Measurements from ENCODE around the gene ARHGAP1. TPM values are rescaled to one million over a fixed set of nuclear protein-coding genes. Genes with fewer than 3 reads are reported as not detected.

The ARHGAP1 gene
- 100 to 1,000 TPM in 3 of 9 donors, 10 to 100 TPM in 6; 18.7 to 125 (median 93.9) TPM for total RNA-seq
- polyA plus RNA-seq: 10 to 100 TPM; 29.0 to 52.6 (median 32.5) TPM
- long read RNA-seq, donor 1, partial matches to known transcripts: 0 of 3 reads
- long read RNA-seq, donor 1, other reads (novel, unspliced or antisense): 0 of 3 reads
- long read RNA-seq, donor 2, transcript ARHGAP1-201 (13 exons, 3,375 nt): major isoform, 8 of 14 reads
- long read RNA-seq, donor 2, transcript ARHGAP1-207 (4 exons, 901 nt): minor isoform, 6 of 14 reads
- long read RNA-seq, donor 2, partial matches to known transcripts: 0 of 14 reads
- long read RNA-seq, donor 2, other reads (novel, unspliced or antisense): 0 of 14 reads
- long read RNA-seq, donor 3, partial matches to known transcripts: 0 of 3 reads
- long read RNA-seq, donor 3, other reads (novel, unspliced or antisense): 0 of 3 reads
- long read RNA-seq, donor 4, transcript ARHGAP1-201 (13 exons, 3,375 nt): major isoform, 5 of 30 reads
- long read RNA-seq, donor 4, partial matches to known transcripts: 1 of 30 reads
- long read RNA-seq, donor 4, other reads (novel, unspliced or antisense): 24 of 30 reads
- long read RNA-seq, donor 5, transcript ARHGAP1-201 (13 exons, 3,375 nt): major isoform, 95 of 176 reads
- long read RNA-seq, donor 5, partial matches to known transcripts: 48 of 176 reads
- long read RNA-seq, donor 5, other reads (novel, unspliced or antisense): 33 of 176 reads
- long read RNA-seq, donor 6, partial matches to known transcripts: 1 of 15 reads
- long read RNA-seq, donor 6, other reads (novel, unspliced or antisense): 14 of 15 reads
- long read RNA-seq, donor 7, partial matches to known transcripts: 0 of 7 reads
- long read RNA-seq, donor 7, other reads (novel, unspliced or antisense): 0 of 7 reads
- long read RNA-seq, donor 8, transcript ARHGAP1-201 (13 exons, 3,375 nt): major isoform, 15 of 17 reads
- long read RNA-seq, donor 8, partial matches to known transcripts: 0 of 17 reads
- long read RNA-seq, donor 8, other reads (novel, unspliced or antisense): 0 of 17 reads
- long read RNA-seq, donor 9, partial matches to known transcripts: 0 of 5 reads
- long read RNA-seq, donor 9, other reads (novel, unspliced or antisense): 0 of 5 reads
- long read RNA-seq, donor 10, transcript ARHGAP1-201 (13 exons, 3,375 nt): major isoform, 7 of 8 reads
- long read RNA-seq, donor 10, partial matches to known transcripts: 0 of 8 reads
- long read RNA-seq, donor 10, other reads (novel, unspliced or antisense): 0 of 8 reads

- Histone ChIP-seq H3K4me3 (peak within 1 kb of the TSS; percentile 25 to 93 (median 85)), H3K36me3 (replicated peaks in 1 of 2) (peaks cover 0 to 39% of the 10 kb centered on the region in 2 donors), H3K27ac (peak within 1 kb of the TSS; percentile 61 to 91 (median 90)), H3K4me1 (replicated peaks in 1 of 2) (peaks cover 39 to 55% of the 10 kb centered on the region in 2 donors), H3K9me3 (replicated peaks in 1 of 3) (no peaks in the 10 kb centered on the region), H3K27me3 (no peaks in the 10 kb centered on the region)
- intact Hi-C loops (cut with DNase I): no loop called here
- 0 to 1% (median 0%) methylated on average over 13 to 44 of the region's 44 CpGs for WGBS, 4 donors
- DNase-seq: peak; percentile 99 to 100 (median 99)
- TF ChIP-seq CTCF (IDR thresholded peaks at IDR 0.05) (no peak), POLR2A (IDR thresholded peaks at IDR 0.05) (peak in 1 of 2 donors; percentile 89)
Observed at GRCh38 chr11:46700241-46701077, at the start of gene ARHGAP1, which contains the start of gene ZNF408. TSS of gene ARHGAP1 (minus strand) at chr11:46700619. CDS start at chr11:46696107, 4,512 bp downstream. TSS of gene ZNF408 (plus strand) at chr11:46701031. CDS start at chr11:46701048, 17 bp downstream.

- no peaks in the 10 kb centered on the region for H3K4me1 ChIP-seq (replicated peaks in 1 of 2)
- H3K27ac ChIP-seq: no peak overlapping the region
- H3K36me3 ChIP-seq (replicated peaks in 1 of 2): peaks cover 0 to 94% of the 10 kb centered on the region in 2 donors
- H3K27me3 ChIP-seq: no peaks in the 10 kb centered on the region
- TF ChIP-seq CTCF (IDR thresholded peaks at IDR 0.05) (no peak), POLR2A (IDR thresholded peaks at IDR 0.05) (no peak)
- intact Hi-C loops (cut with DNase I): no loop called here
- no peak overlapping the region for H3K4me3 ChIP-seq
- no peak for DNase-seq
- WGBS, 4 donors: 89 to 94% (median 90%) methylated on average over 6 of the region's 6 CpGs
- H3K9me3 ChIP-seq (replicated peaks in 1 of 3): no peaks in the 10 kb centered on the region
Observed at GRCh38 chr11:46747150-46747549, 46.7 kb upstream of the ARHGAP1 start.

- Histone ChIP-seq H3K27ac (no peak overlapping the region), H3K9me3 (replicated peaks in 1 of 3) (no peaks in the 10 kb centered on the region), H3K4me1 (replicated peaks in 1 of 2) (no peaks in the 10 kb centered on the region), H3K36me3 (replicated peaks in 1 of 2) (peaks cover 0 to 95% of the 10 kb centered on the region in 2 donors), H3K27me3 (no peaks in the 10 kb centered on the region), H3K4me3 (no peak overlapping the region)
- WGBS, 4 donors: 87 to 98% (median 92%) methylated on average over 3 of the region's 3 CpGs
- intact Hi-C loops (cut with DNase I): no loop called here
- no peak for TF ChIP-seq POLR2A (IDR thresholded peaks at IDR 0.05)
- TF ChIP-seq CTCF (IDR thresholded peaks at IDR 0.05): no peak
- DNase-seq: no peak
Observed at GRCh38 chr11:46745995-46746394, 45.6 kb upstream of the ARHGAP1 start.

Measured in adrenal gland (tissue), 19 donors.